ENCODE results near the gene SLC7A11.

The SLC7A11 gene

DNA sequence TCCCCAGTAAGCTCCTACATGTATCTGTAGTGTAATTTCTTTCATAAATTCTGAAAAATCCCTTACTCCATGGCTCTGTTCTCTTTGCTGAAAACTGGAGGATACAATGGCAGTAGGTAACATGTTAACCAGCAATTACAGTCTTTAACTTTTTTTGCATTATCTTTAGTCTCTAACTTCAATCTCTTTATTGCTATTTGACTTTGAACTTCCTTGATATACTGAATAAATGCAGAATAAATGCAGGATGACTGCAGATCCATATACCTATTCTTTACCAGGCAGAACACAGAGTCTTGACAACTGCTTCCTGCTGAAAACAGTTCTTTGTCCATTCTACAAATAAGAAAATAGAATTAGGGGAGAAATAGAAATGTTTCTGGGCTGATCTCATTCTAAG is 101.3 kb downstream of the SLC7A11 start:
- DNase-seq: no peak

DNA sequence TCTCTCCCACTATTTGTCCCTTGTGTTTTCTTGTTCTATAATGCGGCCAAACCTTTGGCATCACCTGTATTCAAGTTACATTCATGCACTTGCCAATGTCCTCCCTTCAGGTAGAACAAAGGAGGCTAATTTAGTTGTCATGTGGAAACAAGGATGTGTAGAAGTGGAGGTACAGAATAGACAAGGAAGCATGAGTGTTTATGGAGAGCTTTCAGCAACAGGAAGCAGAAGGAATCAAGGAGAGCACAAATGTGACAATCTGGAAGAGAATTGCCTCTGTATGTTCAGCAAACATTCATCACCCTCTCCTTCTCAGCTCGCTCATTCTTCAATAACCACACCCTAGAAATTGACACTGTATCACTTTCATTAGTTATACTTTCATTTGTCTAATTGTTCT is 103.4 kb downstream of the SLC7A11 start:
- DNase-seq: no peak

DNA sequence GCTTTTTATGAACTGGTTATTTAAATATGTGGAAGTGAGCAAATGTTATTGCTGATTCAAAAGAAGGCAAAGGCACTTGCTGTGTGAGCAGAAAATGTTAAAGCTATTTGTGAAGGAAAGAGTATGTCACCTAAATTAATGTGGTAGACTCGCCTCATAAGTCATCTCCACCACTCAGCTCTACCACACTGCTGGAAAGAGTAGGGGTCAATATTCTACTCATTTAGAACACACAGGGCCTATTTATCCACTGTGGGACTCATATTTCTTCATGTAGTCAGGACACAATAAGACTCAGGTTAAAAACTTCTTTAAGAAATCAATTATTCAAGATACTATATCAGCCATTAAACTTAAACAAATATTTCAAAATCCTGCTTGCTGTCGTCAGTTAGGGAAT is 106.5 kb downstream of the SLC7A11 start:
- DNase-seq: no peak

GRCh38 chr4:138118270-138118669 is 123.9 kb downstream of the SLC7A11 start:
- no peak for DNase-seq

DNA sequence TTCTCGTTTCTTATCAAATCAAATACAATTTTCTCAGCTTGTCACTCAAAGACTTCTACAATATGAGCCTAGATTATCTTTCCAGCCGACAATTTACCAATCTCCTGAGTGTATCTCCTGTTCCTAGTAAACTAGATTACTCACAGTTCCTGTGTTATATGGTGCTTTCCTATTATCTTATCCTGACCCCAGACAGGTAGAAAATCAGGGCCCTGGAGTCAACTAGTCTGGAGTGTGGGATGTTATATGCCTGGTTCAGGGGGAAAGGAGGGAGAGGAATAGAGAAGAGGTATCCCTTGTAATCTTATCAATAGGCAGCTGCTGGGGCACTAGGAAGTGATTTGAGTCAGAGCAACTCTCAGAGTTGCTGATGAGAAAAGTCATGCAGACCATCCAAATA is 127.1 kb downstream of the SLC7A11 start:
- no peak for DNase-seq

GRCh38 chr4:138114434-138114833 is 127.7 kb downstream of the SLC7A11 start:
- no peak for DNase-seq

Measured in AML-193 (cell line).